Chondrocyte (in vitro differentiated cells): Measurements from ENCODE around the gene OAF. TPM values are rescaled to one million over a fixed set of nuclear protein-coding genes. Genes with fewer than 3 reads are reported as not detected.

Experiments used
- DNase-seq: peaks from one replicate; pipeline ENCODE4 v3.0.0; 2021; ENCODE audit warnings: mixed read lengths, low spot score
- H3K27ac Mint-ChIP-seq: one replicate; pipeline ENCODE4 v1.8.0; 2021; ENCODE audit warnings: mild to moderate bottlenecking, moderate library complexity, mixed read lengths; ENCODE audit not compliant: unreplicated experiment
- H3K27me3 Mint-ChIP-seq: 2 replicates; pipeline ENCODE4 v1.8.0; 2021; ENCODE audit warnings: low read depth, mixed read lengths
- H3K36me3 Mint-ChIP-seq: 2 replicates; pipeline ENCODE4 v1.8.0; 2021; ENCODE audit warnings: low read depth, mixed read lengths
- H3K4me1 Mint-ChIP-seq: 2 replicates; pipeline ENCODE4 v1.8.0; 2021; ENCODE audit warnings: low read depth, mild to moderate bottlenecking, mixed read lengths
- H3K4me3 Mint-ChIP-seq: one replicate; pipeline ENCODE4 v1.8.0; 2021; ENCODE audit warnings: mild to moderate bottlenecking, moderate library complexity, mixed read lengths; ENCODE audit not compliant: unreplicated experiment
- H3K9me3 Mint-ChIP-seq: 2 replicates; pipeline ENCODE4 v1.8.0; 2021; ENCODE audit warnings: low read depth, mixed read lengths
- CTCF ChIP-seq: fragments of 200-600 bp; sonication (generic); IDR thresholded peaks from 2 replicates; pipeline ENCODE4 v1.5.0; 2021; ENCODE audit warnings: antibody characterized with exemption, mild to moderate bottlenecking, moderate library complexity
- total RNA-seq: library from RNA; stranded (reverse); gene quantifications from 3 replicates; pipeline ENCODE4 v1.2.1, GENCODE V29; 2021

OAF gene
- total RNA-seq, 1 donor from 2014 or later: 5.7 TPM

DNA sequence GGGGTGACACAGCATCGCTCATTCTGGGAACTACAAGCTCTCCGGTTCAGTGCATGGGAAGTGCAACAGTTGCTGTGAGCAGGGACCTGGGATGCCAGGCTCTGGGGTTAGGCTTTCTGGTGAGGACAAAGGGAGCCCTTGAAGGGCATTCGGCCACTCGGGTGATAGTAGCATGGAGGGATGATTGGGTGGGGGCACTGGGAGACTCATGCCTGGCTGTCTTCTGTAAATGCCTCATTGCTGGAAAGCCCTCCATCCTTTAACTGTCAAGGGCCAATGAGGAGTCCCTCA is 9.9 kb downstream of the OAF start:
- no peak for DNase-seq
- no peak for TF ChIP-seq CTCF
- no peaks in the 10 kb centered on the region for H3K36me3 Mint-ChIP-seq
- no peak overlapping the region for H3K4me3 Mint-ChIP-seq
- H3K27ac Mint-ChIP-seq: no peak overlapping the region
- no peaks in the 10 kb centered on the region for H3K27me3 Mint-ChIP-seq
- peaks cover 28% of the 10 kb centered on the region for H3K4me1 Mint-ChIP-seq
- H3K9me3 Mint-ChIP-seq: no peaks in the 10 kb centered on the region

DNA sequence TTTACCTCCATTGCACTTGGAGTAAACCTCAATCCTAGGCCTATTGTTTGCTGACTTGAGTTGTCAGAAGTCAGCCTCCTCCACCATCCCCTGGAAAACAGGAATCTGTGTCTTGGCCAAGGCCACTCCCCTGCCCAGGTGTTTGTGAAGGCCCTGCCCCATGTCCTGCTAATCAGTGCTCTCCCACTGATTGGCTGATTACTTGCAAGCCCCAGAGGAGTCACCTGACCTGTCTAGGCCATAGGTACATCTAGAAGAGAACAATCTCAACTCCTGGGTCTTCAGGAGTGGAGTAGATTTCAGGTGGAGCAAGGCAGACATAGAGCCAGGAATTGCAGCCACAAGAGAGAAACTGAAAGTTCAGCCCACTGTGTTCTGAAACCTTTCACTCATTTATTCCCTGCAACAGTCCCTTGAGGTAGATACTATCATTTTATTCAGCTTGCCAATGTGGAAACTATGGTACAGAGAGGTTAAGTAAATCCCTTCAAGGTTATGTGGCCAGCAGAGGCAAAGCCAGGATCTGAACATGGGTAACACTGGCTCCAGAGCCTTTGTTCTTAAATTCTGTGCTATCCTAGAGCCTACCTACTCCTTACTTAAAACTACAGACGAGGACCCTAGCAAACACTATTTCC is 10.4 kb downstream of the OAF start:
- peaks cover 2% of the 10 kb centered on the region for H3K36me3 Mint-ChIP-seq
- H3K4me3 Mint-ChIP-seq: no peak overlapping the region
- no peak for DNase-seq
- TF ChIP-seq CTCF: no peak
- peaks cover 29% of the 10 kb centered on the region for H3K4me1 Mint-ChIP-seq
- H3K27ac Mint-ChIP-seq: no peak overlapping the region
- H3K9me3 Mint-ChIP-seq: no peaks in the 10 kb centered on the region
- H3K27me3 Mint-ChIP-seq: no peaks in the 10 kb centered on the region

- Mint-ChIP-seq H3K27ac (no peak overlapping the region), H3K4me1 (peaks cover 24% of the 10 kb centered on the region), H3K4me3 (no peak overlapping the region), H3K27me3 (no peaks in the 10 kb centered on the region), H3K36me3 (peaks cover 2% of the 10 kb centered on the region), H3K9me3 (no peaks in the 10 kb centered on the region)
- no peak for TF ChIP-seq CTCF
- DNase-seq: no peak
Observed at GRCh38 chr11:120222916-120223315, 12.1 kb downstream of the OAF start.

GRCh38 chr11:120223793-120224192 is 13.0 kb downstream of the OAF start:
- Mint-ChIP-seq H3K27ac (no peak overlapping the region), H3K4me3 (no peak overlapping the region), H3K9me3 (no peaks in the 10 kb centered on the region), H3K4me1 (peaks cover 17% of the 10 kb centered on the region), H3K27me3 (no peaks in the 10 kb centered on the region), H3K36me3 (peaks cover 2% of the 10 kb centered on the region)
- no peak for DNase-seq
- no peak for TF ChIP-seq CTCF

DNA sequence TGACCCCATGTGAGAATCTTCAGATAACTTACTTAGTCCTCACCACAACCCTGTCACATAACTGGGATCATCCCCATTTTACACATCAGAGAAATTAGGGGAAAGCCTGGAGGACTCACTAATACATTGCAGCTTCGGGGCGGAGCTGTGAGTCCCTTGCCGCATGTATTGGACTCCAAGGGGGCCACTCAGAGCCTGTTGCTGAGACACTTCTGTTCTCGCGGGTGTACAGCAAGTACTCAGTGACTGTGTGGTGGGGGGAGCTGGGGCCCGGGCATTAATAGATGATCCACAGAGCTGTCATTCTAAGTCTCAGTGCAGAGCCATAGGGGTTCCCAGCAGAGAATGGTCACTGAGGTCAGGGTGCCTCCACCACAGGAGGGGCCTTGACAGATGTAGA is 13.5 kb downstream of the OAF start:
- Mint-ChIP-seq H3K4me1 (peaks cover 14% of the 10 kb centered on the region), H3K27me3 (no peaks in the 10 kb centered on the region), H3K9me3 (no peaks in the 10 kb centered on the region), H3K27ac (no peak overlapping the region), H3K4me3 (no peak overlapping the region), H3K36me3 (peaks cover 2% of the 10 kb centered on the region)
- no peak for TF ChIP-seq CTCF
- DNase-seq: no peak
